T-helper 2 cell (primary cell): ENCODE data around the gene TRIM49C.
"Not testable (repeated sequence)": the region's sequence is repeated elsewhere in the genome, so short reads cannot be mapped to it uniquely, and the experiment has no call there.

Experiments used
- DNase-seq, 5 experiments: peaks; one replicate each; pipeline versions ENCODE4 v3.0.0 to v3.0.0-alpha.2; 2012 to 2022
- total RNA-seq, 2 donors: gene quantifications; one replicate each; lab custom pipeline; 2026; lab: John Stamatoyannopoulos, UW

TRIM49C gene, protein sequence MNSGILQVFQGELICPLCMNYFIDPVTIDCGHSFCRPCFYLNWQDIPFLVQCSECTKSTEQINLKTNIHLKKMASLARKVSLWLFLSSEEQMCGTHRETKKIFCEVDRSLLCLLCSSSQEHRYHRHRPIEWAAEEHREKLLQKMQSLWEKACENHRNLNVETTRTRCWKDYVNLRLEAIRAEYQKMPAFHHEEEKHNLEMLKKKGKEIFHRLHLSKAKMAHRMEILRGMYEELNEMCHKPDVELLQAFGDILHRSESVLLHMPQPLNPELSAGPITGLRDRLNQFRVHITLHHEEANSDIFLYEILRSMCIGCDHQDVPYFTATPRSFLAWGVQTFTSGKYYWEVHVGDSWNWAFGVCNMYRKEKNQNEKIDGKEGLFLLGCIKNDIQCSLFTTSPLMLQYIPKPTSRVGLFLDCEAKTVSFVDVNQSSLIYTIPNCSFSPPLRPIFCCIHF
- 0 reads per million in 2 donors for total RNA-seq

DNA sequence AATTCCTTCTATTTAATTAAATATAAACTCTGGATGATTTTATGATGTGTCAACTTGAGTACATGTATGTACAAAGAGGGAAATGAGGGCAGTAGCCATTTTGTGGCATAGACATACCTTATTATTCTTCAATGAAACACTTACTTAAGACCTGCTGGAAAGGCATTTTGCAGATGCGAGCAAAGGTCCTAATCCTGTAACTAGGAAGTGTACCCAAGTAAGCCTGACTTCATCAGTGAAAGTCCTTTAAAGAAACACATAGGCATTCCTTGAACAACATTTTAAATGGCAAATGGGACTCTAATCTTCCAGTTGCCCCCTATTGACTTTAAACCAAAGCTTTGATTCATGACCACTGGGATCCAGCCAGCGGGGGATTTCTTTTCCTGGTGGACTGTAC is at the start of gene TRIM49C:
Gene TRIM49C, plus strand, starts transcription at position 301 of the 400 bp plus-strand sequence. CDS start 4,106 bp downstream, outside the sequence.
- DNase-seq = not testable (repeated sequence)

DNA sequence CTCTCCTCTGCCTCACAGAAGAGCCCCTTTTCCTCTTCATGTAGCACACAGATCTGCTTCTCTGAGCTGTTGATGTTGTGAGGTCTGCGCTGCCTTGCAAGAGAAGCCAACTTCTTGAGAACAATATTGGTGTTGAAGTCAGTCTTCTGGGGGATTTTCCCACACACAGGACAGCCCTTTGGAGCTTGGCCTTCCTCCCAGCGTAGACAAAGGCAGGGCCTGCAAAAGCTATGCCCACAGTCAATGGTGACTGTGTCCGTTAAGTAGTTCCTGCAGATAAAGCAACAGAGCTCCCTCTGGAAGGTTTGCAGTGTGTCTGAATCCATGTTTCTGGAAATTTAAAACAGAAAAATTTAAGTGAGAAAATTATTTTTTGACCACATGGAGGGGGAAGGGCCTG is 6.7 kb upstream of the TRIM49C start:
- DNase-seq = not testable (repeated sequence)

DNA sequence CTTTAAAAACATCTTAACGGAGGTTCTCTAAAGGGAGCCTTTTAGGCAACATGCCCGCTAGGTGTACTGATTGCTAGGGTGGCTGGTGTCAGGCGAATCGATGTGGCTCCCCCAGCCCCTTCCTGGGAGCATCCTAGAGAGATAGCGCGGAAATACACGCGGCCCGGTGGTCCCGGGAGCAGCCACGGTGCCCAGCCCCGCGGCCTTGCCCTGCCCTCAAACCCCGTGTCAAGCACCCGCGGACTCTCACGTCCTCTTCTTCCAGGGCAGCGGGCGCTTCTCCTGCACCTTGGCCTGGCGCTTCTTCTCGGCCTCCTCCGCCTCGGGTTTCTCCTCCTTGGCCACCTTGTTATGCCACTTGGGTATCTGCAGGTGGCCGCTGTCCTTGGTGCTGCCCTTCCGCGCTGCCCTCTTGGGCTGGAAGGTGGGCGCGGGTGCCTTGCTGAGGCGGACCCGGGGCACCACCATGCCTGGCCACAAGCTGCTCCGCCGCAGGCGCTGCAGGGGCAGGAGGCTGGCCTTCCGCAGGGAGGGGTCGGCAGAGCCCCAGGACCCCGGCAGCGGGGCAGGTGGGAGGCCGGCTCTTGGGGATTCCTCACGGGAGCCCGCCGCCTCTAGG is 20.8 kb downstream of the TRIM49C start:
- DNase-seq = not testable (repeated sequence)

DNA sequence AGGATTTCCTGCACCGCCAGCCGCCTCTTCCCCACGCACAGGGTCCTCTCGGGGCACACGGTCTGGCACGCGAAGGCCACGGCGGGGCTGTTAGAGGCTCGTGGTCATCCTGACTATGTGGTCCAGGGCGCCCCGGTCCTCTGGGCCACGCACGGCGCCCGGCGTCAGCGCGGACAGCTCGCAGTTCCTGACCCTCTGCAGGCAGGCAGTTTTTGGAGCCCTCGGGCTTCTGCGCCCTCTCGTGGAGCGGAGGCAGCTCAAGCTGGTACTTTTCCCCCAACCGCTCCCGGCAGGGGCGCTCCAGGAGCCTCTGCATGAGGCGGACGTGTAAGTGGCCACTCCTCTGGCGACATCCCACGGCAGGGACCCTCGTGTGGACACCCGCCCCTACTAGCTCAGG is 21.4 kb downstream of the TRIM49C start:
- not testable (repeated sequence) for DNase-seq

DNA sequence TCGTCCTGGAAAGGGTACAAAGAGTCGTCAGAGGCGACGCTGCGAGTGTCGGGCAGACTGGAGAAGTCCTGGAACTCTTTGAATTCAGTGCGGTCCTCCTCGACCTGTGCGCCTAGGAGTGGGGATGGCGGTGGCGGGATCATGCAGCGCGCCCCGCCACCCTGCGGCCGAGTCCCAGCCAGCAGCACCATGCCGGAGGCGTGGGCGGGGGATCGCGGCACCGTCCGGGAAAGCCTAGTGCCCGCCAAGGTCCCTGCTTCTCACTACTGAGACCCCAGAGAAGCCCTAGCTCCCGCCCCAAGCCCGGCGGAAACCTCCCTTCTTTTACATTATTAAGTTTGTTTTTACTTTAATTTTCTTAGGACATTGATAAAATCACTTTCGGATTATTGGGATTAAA is 22.6 kb downstream of the TRIM49C start:
- DNase-seq = not testable (repeated sequence)

DNA sequence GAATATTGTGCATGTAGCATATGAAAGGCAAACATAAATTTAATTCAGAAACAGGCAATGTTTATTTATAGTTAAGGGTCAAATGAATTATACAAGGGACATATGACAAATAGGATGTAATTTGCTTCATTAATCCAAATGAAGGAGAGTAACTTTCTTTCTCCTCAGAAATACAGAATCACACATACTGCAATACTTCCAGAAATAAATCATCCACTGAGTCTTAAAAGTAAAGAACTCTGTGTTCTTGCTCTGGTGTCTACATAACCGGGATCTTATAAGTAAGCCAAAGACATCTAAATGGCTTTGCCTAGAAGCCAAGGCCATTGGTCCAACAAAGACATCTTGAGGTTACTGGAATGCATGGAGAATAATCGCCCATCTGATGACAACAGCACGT is 54.7 kb downstream of the TRIM49C start, which contains the start of gene UBTFL1:
Gene UBTFL1, plus strand, starts transcription at position 301 of the 400 bp plus-strand sequence. Its CDS starts 0 bp downstream, at position 301.
- not testable (repeated sequence) for DNase-seq

DNA sequence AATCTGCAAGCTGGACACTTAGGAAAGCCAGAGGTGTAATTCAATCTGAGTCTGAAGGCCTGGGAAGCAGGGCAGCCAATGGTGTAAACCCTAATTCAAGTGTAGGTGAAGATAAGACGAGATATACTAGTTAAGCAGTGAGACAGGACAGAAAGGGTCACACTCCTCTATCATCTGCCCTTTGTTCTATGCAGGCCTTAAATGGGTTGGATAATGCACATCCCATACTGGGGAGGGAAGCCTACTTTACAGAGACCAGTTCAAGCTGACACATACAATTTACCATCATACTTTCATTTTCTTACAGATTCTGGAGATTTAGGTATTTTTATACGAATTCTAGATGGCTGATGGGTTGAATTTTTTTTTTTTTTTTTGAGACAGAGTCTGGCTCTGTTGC is 57.8 kb downstream of the TRIM49C start:
- not testable (repeated sequence) for DNase-seq
